Dedifferentiated amniotic fluid mesenchymal stem cell (primary cell): Measurements from ENCODE around the gene KDM4C.
"Not testable (repeated sequence)": the region's sequence is repeated elsewhere in the genome, so short reads cannot be mapped to it uniquely, and the experiment has no call there.

Source experiments
- DNase-seq: peaks from one replicate; pipeline ENCODE4 v3.0.0-alpha.2; 2016; ENCODE audit errors: extremely low spot score

Gene KDM4C

DNA sequence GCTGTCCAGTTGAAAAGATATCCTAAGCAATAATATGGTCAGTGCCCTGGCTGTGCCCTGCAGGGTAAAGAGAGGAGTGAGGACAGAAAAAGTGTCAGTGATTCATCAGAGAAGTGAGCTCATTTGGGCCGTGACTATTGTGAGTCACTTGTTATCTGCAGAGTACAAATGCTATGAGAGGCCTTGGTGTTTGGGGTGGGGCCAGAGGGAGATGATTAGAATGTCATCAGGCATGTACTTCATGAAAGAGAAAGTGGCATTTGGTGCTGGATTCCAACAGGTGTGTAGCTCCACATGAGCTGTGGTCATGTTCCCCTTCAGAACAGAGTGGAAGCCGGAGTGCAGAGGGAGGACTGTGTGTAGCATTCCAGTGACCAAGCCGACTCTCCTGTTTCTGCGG lies 174.1 kb downstream of the KDM4C start:
- peak; percentile 51 for DNase-seq

- no peak for DNase-seq
Measured at GRCh38 chr9:6936103-6936502, 178.3 kb downstream of the KDM4C start.

GRCh38 chr9:6937209-6937608 lies 179.4 kb downstream of the KDM4C start:
- DNase-seq = no peak

DNA sequence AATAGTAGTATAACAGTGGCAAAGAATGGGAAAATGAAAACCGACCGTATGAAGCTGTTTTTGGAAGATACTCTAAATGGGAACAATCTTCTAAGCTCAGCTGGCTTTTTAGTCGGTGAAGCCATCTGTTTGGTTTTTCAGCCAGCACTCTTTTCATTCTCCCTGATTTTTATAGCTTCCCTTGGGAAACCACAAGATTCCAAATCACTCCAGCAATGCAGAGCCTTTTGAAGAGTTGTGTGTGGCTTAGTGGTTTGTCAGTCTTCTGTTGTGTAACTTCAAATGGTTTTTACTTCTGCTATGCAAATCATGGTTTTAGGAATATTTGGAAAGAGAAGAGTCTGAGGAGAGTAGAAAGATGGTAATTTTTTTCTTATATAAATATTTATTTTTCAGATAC lies 180.7 kb downstream of the KDM4C start:
- peak; percentile 84 for DNase-seq

GRCh38 chr9:6938873-6939272 lies 181.1 kb downstream of the KDM4C start:
- no peak for DNase-seq

- DNase-seq = no peak
Measured at GRCh38 chr9:6941501-6941900, 183.7 kb downstream of the KDM4C start.

- DNase-seq = no peak
Measured at GRCh38 chr9:6942406-6942805, 184.6 kb downstream of the KDM4C start.

DNA sequence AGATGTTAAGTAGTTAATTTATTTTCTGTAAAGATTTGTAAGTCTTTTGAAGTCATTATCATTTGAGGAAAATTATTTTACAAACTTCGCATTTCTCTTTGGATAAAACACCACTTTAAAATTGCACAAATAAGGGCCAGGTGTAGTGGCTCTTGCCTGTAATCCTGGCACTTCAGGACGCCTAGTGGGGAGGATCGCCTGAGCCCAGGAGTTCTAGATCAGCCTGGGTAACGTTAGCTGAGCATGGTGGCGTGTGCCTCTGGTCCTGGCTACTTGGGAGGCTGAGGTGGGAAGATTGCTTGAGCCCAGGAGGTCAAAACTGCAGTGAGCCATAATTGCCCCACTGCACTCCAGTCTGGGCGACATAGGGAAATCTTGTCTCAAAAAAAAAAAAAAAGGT lies 185.5 kb downstream of the KDM4C start:
- no peak for DNase-seq

DNA sequence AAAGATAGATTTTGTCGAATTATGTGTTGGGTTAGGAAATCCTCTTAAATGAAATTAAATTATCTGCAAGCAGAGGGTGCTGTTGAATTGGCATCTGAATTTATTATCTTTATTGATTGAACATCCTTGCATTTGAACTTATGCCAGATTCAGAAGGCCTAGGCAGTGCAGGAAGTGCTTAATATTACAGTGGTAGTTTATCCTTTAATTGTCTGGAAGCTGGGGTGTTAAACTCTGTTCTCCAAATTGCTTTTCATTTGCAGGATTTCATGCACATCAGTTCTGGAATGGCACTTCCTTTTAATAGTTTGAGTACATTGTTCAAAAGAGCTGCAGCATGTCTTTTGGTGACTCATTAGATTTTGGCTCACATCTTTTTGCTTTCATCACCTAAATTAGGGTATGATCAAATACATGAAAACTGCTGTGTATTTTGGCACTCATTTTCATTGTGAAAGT lies 186.3 kb downstream of the KDM4C start:
- peak; percentile 51 for DNase-seq

DNA sequence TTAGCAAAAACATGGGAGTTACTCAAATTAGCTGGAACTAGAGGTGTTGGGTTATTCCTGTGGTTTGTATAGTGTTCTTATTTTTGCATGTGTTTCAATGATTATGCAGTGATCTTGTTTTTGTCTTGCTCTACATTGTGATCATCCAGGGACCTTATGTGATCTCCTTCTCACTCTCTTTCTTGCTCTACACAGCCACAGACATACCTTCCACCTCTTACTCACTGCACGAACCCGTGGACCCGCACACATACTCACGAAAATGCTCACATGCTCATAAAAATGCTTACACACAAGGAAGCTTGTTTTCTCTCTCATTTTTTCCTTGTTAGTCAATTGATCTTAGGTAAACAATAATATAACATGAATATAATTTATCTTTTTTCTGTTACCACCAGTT lies 187.1 kb downstream of the KDM4C start:
- DNase-seq = no peak

DNA sequence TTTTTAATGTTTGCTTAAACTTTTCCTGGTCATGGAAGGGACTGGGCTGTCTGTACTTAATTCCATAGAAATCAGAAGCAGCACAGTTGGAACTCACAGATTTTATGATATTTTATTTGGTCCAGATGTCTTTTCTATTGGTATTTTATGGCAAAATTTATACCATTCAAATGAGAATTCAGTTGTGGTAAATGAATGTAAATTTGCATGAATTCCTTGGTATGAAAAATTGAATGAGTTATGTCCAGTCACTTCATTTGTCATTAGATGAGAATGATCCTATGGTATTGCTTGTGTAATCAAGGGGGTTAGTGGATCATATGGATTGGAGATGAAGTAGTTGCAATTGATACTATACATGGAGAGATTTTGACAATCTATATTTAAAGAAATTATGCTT lies 188.0 kb downstream of the KDM4C start:
- no peak for DNase-seq

- no peak for DNase-seq
Measured at GRCh38 chr9:6946583-6947166, 188.9 kb downstream of the KDM4C start.

GRCh38 chr9:6948921-6949320 lies 191.1 kb downstream of the KDM4C start:
- DNase-seq = not testable (repeated sequence)

- DNase-seq = no peak
Measured at GRCh38 chr9:6955251-6955921, 197.6 kb downstream of the KDM4C start.

DNA sequence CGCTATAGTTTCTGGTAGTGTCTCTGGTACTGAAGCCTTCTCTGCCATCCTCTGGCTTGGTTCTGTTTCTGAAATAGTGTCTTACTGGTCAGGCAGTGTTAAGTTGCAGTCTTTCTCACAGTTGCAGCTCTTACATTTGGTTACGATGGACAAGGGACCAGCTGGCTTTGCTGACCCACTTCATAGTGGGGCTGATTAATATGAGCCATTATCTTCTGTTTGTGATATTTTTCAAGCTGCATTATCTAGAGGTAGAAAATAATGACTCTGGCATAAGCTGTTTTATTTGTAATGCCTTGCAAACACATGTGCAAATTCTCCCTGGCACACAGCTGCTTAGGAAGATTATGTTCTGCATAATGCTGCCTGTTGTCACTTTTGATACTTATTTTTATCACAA lies 199.1 kb downstream of the KDM4C start:
- no peak for DNase-seq

DNA sequence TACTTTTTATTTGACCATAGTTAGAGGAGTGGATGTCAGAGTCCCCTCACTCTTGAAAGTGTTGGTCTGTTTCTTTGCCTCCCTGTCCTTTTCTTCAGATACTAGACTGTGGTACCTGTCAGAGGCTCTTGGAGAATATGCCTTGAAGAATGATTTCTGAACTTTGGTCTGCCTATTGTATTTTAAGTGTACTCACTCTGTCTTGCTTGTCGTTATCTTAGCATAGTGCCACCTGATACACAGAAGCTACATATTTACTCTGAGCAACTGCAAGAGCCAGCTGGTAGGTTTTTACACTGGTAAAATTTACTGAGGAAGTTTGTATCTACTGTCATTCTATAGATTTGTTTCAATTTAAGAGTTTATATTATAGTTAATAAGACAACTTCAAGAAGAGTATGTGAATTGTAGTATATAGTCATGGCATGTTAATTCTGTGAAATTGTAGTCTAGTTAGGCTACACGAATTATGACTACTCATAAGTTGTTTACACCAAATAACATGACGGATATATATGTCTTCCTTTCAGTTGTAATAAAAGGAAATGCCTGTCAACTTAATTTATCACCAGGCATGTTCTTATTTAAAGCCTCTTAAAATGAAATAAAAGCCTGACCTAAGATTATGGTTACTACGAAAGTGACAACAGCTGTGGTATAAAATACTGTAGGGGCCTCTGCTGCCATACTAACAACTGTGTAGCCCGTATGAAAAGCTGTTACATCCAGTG lies 201.7 kb downstream of the KDM4C start:
- DNase-seq = no peak

DNA sequence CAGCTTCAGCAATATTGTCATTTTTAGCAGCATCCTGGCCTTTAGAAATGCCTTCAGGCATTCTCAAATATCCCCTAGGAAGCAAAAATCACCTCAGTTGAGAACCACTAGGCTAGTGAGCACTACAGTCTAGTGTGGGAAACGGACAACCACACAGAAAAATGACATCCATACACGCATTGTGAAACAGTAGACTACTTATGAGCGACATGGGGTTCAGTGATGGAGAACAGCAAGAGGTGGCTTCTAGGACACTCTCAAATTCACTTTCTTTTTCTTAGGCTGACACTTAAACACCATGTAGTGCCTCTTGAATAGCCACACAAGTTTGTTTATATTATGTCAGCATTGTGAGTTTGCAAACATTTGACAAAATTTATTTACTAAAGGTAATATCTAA lies 203.0 kb downstream of the KDM4C start:
- no peak for DNase-seq

DNA sequence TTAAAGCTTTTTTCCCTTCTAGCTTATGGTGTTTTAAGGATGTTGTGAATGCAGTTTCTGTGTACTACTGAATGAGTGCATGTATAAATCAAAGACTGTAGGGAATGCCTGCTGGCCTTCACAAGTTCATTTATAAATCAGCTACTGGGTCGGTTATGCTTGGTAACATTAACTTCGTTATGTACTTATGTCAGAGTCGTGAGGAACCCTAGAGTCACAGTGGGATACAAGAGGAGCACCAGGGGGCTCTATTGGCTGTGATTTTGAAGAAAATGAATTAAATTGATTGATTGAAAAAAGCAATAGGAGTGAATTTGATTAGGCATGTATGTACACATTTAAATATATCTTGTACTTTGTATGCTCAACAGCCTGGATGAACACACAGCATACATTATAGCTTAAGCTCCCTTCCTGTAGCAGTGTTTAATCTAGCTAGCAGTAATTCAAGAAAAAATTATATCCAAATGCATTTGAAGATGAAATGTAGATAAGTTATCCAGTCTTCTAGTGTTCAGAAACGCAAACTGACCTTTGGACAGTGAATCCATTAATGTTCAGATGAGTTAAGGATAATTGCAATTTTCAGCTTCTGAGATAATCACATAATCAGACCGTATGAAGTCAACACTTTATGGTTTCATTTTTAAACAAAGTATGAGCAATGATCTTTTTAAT lies 204.2 kb downstream of the KDM4C start:
- no peak for DNase-seq

DNA sequence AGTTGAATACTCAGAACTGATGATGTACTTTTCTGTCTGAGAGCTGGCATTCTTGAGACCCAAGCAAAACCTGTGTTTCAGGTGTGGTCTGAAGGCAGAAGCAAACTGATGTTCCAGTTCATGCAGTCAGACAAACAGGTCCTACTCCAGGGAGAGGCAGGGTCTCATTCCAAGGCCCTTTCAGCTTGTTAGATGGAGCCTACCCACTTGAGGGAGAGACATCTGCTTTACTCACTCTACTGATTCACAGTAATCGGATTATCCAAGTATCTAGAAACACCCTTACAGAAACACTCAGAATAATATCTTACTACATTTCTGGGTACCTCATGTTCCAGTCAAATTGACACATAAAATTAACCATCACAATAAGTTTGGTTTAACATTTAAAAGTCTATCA lies 207.8 kb downstream of the KDM4C start:
- DNase-seq = no peak

GRCh38 chr9:6968271-6968670 lies 210.5 kb downstream of the KDM4C start:
- DNase-seq = peak; percentile 43

- no peak for DNase-seq
Measured at GRCh38 chr9:6969805-6970204, 212.0 kb downstream of the KDM4C start.

DNA sequence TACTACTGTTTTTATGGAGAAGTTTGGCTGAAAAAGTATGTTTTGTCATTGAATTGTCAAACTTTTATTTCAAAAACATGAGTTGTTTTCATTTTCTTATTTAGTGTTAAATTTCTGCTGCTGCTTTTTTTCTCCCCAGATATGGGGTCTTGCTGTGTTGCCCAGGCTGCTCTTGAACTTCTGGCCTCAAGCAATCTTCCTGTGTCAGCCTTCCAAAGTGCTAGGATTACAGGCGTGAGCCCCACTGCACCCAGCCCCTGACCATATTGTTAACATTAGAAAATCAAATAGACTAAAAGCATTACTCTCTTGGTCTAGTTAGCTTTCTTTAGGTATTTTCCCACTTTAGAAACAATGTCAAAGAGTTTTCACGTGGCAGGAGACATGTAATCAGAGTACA lies 215.3 kb downstream of the KDM4C start:
- DNase-seq = no peak

DNA sequence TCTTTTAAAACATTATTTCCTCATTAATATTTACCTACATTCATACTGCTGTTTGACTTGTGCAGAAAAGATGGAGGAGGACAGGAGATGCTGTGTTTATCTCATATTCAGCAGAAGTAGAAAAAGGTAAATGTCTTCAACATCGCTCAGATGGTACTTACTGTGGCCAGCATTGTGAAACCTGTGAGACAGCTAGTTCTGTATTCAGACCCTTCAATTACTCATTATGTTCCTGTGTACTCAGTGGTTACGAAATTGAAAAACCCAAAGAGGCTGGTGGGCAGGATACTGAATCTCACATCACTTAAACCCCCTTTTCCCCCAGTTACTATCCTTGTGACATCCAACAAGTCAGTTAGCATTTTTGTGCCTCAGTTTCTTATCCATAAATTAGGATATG lies 216.0 kb downstream of the KDM4C start:
- DNase-seq = no peak
